Hepatocyte (in vitro differentiated cells): ENCODE measurements around the gene GNAS.

ENCODE experiments used
- EZH2phosphoT487 ChIP-seq: fragments of 200-600 bp; sonication (generic); IDR thresholded peaks from one replicate; pipeline ENCODE4 v1.6.1; 2018; ENCODE audit warnings: antibody characterized with exemption, mild to moderate bottlenecking, low read depth, moderate library complexity; ENCODE audit not compliant: unreplicated experiment, severe bottlenecking
- TF ChIP-seq, protein P1 (sequence below): fragments of 200-600 bp; sonication (generic); IDR thresholded peaks from 2 replicates; pipeline ENCODE4 v1.5.1; 2016; ENCODE audit warnings: antibody characterized with exemption, mild to moderate bottlenecking; ENCODE audit not compliant: poor library complexity

GRCh38 chr20:58901488-58902402, 49.2 kb downstream of the GNAS start:
- TF ChIP-seq, protein P1, sequence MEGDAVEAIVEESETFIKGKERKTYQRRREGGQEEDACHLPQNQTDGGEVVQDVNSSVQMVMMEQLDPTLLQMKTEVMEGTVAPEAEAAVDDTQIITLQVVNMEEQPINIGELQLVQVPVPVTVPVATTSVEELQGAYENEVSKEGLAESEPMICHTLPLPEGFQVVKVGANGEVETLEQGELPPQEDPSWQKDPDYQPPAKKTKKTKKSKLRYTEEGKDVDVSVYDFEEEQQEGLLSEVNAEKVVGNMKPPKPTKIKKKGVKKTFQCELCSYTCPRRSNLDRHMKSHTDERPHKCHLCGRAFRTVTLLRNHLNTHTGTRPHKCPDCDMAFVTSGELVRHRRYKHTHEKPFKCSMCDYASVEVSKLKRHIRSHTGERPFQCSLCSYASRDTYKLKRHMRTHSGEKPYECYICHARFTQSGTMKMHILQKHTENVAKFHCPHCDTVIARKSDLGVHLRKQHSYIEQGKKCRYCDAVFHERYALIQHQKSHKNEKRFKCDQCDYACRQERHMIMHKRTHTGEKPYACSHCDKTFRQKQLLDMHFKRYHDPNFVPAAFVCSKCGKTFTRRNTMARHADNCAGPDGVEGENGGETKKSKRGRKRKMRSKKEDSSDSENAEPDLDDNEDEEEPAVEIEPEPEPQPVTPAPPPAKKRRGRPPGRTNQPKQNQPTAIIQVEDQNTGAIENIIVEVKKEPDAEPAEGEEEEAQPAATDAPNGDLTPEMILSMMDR = no peak
- TF ChIP-seq EZH2phosphoT487 = no peak
